Tibial nerve (tissue), 3 donors: ENCODE data around the gene PAIP2.

ENCODE experiments used
- POLR2A ChIP-seq, 2 donors: fragments of 450-650 bp; IDR thresholded peaks; one replicate each; pipeline ENCODE4 v1.6.1; 2017; ENCODE audit warnings: antibody characterized with exemption in 2 of 2, mild to moderate bottlenecking in 2 of 2, moderate library complexity in 2 of 2
- TF ChIP-seq, protein P1 (sequence below), 5 experiments: fragments of 200-600 bp in 3 of 5; fragments of 450-650 bp in 2 of 5; sonication (generic) in 3 of 5; IDR thresholded peaks; one replicate each; pipeline ENCODE4 v1.5.1; 2016 to 2019; ENCODE audit warnings: antibody characterized with exemption in 5 of 5, mild to moderate bottlenecking in 3 of 5, moderate library complexity in 2 of 5

DNA sequence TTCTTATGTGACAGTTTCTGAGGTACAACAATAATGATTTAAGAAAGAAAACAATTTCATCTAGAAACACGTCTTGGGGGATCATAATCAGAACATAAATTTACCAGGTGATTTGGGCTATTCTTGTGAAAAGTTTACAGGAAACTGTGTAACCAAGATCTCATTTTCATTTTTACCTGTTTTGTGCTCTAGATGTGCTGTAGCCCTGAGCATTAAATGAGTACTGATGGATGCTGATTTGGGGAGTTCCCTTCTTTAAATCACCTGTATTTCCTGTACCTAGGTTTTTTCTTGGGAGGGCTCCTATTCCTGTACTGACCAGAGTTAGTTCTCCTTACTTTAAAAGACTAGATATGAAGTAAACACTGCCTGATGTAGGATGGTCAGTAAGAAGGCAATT lies 35.5 kb upstream of the PAIP2 start:
- TF ChIP-seq, protein P1, sequence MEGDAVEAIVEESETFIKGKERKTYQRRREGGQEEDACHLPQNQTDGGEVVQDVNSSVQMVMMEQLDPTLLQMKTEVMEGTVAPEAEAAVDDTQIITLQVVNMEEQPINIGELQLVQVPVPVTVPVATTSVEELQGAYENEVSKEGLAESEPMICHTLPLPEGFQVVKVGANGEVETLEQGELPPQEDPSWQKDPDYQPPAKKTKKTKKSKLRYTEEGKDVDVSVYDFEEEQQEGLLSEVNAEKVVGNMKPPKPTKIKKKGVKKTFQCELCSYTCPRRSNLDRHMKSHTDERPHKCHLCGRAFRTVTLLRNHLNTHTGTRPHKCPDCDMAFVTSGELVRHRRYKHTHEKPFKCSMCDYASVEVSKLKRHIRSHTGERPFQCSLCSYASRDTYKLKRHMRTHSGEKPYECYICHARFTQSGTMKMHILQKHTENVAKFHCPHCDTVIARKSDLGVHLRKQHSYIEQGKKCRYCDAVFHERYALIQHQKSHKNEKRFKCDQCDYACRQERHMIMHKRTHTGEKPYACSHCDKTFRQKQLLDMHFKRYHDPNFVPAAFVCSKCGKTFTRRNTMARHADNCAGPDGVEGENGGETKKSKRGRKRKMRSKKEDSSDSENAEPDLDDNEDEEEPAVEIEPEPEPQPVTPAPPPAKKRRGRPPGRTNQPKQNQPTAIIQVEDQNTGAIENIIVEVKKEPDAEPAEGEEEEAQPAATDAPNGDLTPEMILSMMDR (IDR thresholded peaks at IDR 0.05) = no peak
- no peak for TF ChIP-seq POLR2A (IDR thresholded peaks at IDR 0.05)
